Neural progenitor cell (in vitro differentiated cells): Measurements from ENCODE around the gene CREBRF. TPM values are rescaled to one million over a fixed set of nuclear protein-coding genes. Genes with fewer than 3 reads are reported as not detected.

Experiments
- DNase-seq: peaks from one replicate; pipeline ENCODE4 v3.0.0-alpha.2; 2016; ENCODE audit warnings: low spot score
- H2AFZ ChIP-seq: fragments of 200-600 bp; sonication (generic); replicated peaks from 2 replicates; pipeline ENCODE4 v1.6.1; 2016; ENCODE audit warnings: antibody characterized with exemption
- H3F3A ChIP-seq: fragments of 200-600 bp; sonication (generic); 2 replicates; pipeline ENCODE4 v1.6.1; 2016; ENCODE audit warnings: antibody characterized with exemption, low read depth
- H3K27ac ChIP-seq: fragments of 200-600 bp; sonication (generic); 2 replicates; pipeline ENCODE4 v1.5.1; 2016; ENCODE audit warnings: mild to moderate bottlenecking
- H3K27me3 ChIP-seq: fragments of 200-600 bp; sonication (generic); 2 replicates; pipeline ENCODE4 v1.6.1; 2016; ENCODE audit warnings: mild to moderate bottlenecking, moderate library complexity
- H3K36me3 ChIP-seq: fragments of 200-600 bp; sonication (generic); 2 replicates; pipeline ENCODE4 v1.5.1; 2016
- H3K4me1 ChIP-seq: fragments of 200-600 bp; sonication (generic); 2 replicates; pipeline ENCODE4 v1.6.1; 2016; ENCODE audit warnings: mixed run types
- H3K4me2 ChIP-seq: fragments of 200-600 bp; sonication (generic); 2 replicates; pipeline ENCODE4 v1.6.1; 2016
- H3K4me3 ChIP-seq: fragments of 200-600 bp; sonication (generic); 2 replicates; pipeline ENCODE4 v1.5.1; 2016
- H3K79me2 ChIP-seq: fragments of 200-600 bp; sonication (generic); 2 replicates; pipeline ENCODE4 v1.6.1; 2016; ENCODE audit warnings: low read depth
- H3K9ac ChIP-seq: fragments of 200-600 bp; sonication (generic); 2 replicates; pipeline ENCODE4 v1.6.1; 2016
- H3K9me3 ChIP-seq: fragments of 200-600 bp; sonication (generic); 2 replicates; pipeline ENCODE4 v1.5.1; 2016; ENCODE audit warnings: low read depth
- H4K20me1 ChIP-seq: fragments of 200-600 bp; sonication (generic); 2 replicates; pipeline ENCODE4 v1.6.1; 2016; ENCODE audit warnings: low read depth
- H3K27ac Mint-ChIP-seq: 3 replicates; pipeline ENCODE4 v1.8.0; 2021; ENCODE audit warnings: mixed read lengths
- H3K27me3 Mint-ChIP-seq: 2 replicates; pipeline ENCODE4 v1.8.0; 2022; ENCODE audit warnings: low read depth, mild to moderate bottlenecking, inconsistent platforms, moderate library complexity, mixed read lengths; ENCODE audit not compliant: insufficient read depth
- H3K36me3 Mint-ChIP-seq: 3 replicates; pipeline ENCODE4 v1.8.0; 2021; ENCODE audit warnings: mixed read lengths
- H3K4me1 Mint-ChIP-seq: 3 replicates; pipeline ENCODE4 v1.8.0; 2021; ENCODE audit warnings: mixed read lengths
- H3K4me3 Mint-ChIP-seq: 3 replicates; pipeline ENCODE4 v1.8.0; 2021; ENCODE audit warnings: mild to moderate bottlenecking, moderate library complexity, mixed read lengths
- H3K9me3 Mint-ChIP-seq: 3 replicates; pipeline ENCODE4 v1.8.0; 2020; ENCODE audit warnings: mixed read lengths
- CTCF ChIP-seq: fragments of 200-600 bp; sonication (generic); IDR thresholded peaks from 2 replicates; pipeline ENCODE4 v1.5.1; 2017; ENCODE audit warnings: antibody characterized with exemption, mild to moderate bottlenecking
- EZH2 ChIP-seq: fragments of 200-600 bp; sonication (generic); IDR thresholded peaks from 2 replicates; pipeline ENCODE4 v1.6.1; 2017; ENCODE audit warnings: antibody characterized with exemption, mild to moderate bottlenecking, moderate library complexity
- EZH2phosphoT487 ChIP-seq: fragments of 200-600 bp; sonication (generic); IDR thresholded peaks from 2 replicates; pipeline ENCODE4 v1.6.1; 2017; ENCODE audit warnings: antibody characterized with exemption
- total RNA-seq: library from RNA; depleted of rRNA; stranded (reverse); fragments of >200 nt; gene quantifications from 2 replicates; pipeline ENCODE4 v1.2.3, GENCODE V29; 2015; ENCODE audit warnings: low replicate concordance

CREBRF gene
- total RNA-seq, 1 donor from 2014 or later = 14.3 TPM

GRCh38 chr5:173099461-173099860, 43.3 kb downstream of the CREBRF start:
- TF ChIP-seq EZH2phosphoT487 = no peak
- no peak for TF ChIP-seq EZH2
- TF ChIP-seq CTCF = no peak
- Histone ChIP-seq H4K20me1 (no peaks in the 10 kb centered on the region), H3K9ac (no peak overlapping the region), H3K4me2 (no peak overlapping the region), H3K79me2 (no peaks in the 10 kb centered on the region), H3K27ac (no peak overlapping the region), H3F3A (no peaks in the 10 kb centered on the region), H3K4me1 (no peaks in the 10 kb centered on the region), H3K4me3 (no peak overlapping the region), H3K9me3 (no peaks in the 10 kb centered on the region), H3K27me3 (no peaks in the 10 kb centered on the region), H2AFZ (no peak overlapping the region), H3K36me3 (no peaks in the 10 kb centered on the region)
- Mint-ChIP-seq H3K27me3 (no peaks in the 10 kb centered on the region), H3K9me3 (peaks cover 3% of the 10 kb centered on the region), H3K36me3 (peaks cover 3% of the 10 kb centered on the region), H3K4me1 (no peaks in the 10 kb centered on the region), H3K4me3 (no peak overlapping the region), H3K27ac (no peak overlapping the region)
- DNase-seq = no peak

- Histone ChIP-seq H3F3A (no peaks in the 10 kb centered on the region), H3K4me1 (no peaks in the 10 kb centered on the region), H3K27ac (no peak overlapping the region), H3K4me2 (no peak overlapping the region), H3K79me2 (no peaks in the 10 kb centered on the region), H2AFZ (no peak overlapping the region), H3K27me3 (no peaks in the 10 kb centered on the region), H3K36me3 (no peaks in the 10 kb centered on the region), H3K4me3 (no peak overlapping the region), H3K9me3 (no peaks in the 10 kb centered on the region), H4K20me1 (no peaks in the 10 kb centered on the region), H3K9ac (no peak overlapping the region)
- Mint-ChIP-seq H3K4me1 (no peaks in the 10 kb centered on the region), H3K27ac (no peak overlapping the region), H3K9me3 (peaks cover 3% of the 10 kb centered on the region), H3K27me3 (no peaks in the 10 kb centered on the region), H3K36me3 (peaks cover 3% of the 10 kb centered on the region), H3K4me3 (no peak overlapping the region)
- TF ChIP-seq EZH2 = no peak
- TF ChIP-seq CTCF = no peak
- TF ChIP-seq EZH2phosphoT487 = no peak
- DNase-seq = no peak
Observed at GRCh38 chr5:173101245-173101644, 45.1 kb downstream of the CREBRF start.

GRCh38 chr5:173103411-173103810, 47.3 kb downstream of the CREBRF start:
- H3K36me3 Mint-ChIP-seq = peaks cover 3% of the 10 kb centered on the region
- no peaks in the 10 kb centered on the region for H3K27me3 ChIP-seq
- H3K36me3 ChIP-seq = no peaks in the 10 kb centered on the region
- no peaks in the 10 kb centered on the region for H3K27me3 Mint-ChIP-seq
- no peak overlapping the region for H2AFZ ChIP-seq
- TF ChIP-seq CTCF = no peak
- no peak for TF ChIP-seq EZH2
- no peak for TF ChIP-seq EZH2phosphoT487
- H3K4me3 Mint-ChIP-seq = no peak overlapping the region
- no peak overlapping the region for H3K27ac ChIP-seq
- H3K4me1 Mint-ChIP-seq = no peaks in the 10 kb centered on the region
- no peak overlapping the region for H3K9ac ChIP-seq
- H3K9me3 ChIP-seq = no peaks in the 10 kb centered on the region
- no peak overlapping the region for H3K4me2 ChIP-seq
- H4K20me1 ChIP-seq = no peaks in the 10 kb centered on the region
- H3K79me2 ChIP-seq = no peaks in the 10 kb centered on the region
- H3K4me3 ChIP-seq = no peak overlapping the region
- peaks cover 3% of the 10 kb centered on the region for H3K9me3 Mint-ChIP-seq
- no peak overlapping the region for H3K27ac Mint-ChIP-seq
- no peak for DNase-seq
- H3K4me1 ChIP-seq = no peaks in the 10 kb centered on the region
- no peaks in the 10 kb centered on the region for H3F3A ChIP-seq
